Transverse colon (tissue), 4 donors: ENCODE measurements around the gene ACAD8. TPM values are rescaled to one million over a fixed set of nuclear protein-coding genes. Genes with fewer than 3 reads are reported as not detected.
A peak's percentile ranks its signal among the peaks of the same experiment; 100 is the strongest.
"Not testable (repeated sequence)": the region's sequence is repeated elsewhere in the genome, so short reads cannot be mapped to it uniquely, and the experiment has no call there.

ENCODE experiments used
- DNase-seq: peaks from one replicate; pipeline ENCODE4 v3.0.0-alpha.2; 2019
- H3K27ac ChIP-seq, 4 donors: fragments of 200-600 bp; sonication (generic); 2 replicates each; pipeline ENCODE4 v1.5.1; 2016 to 2018; ENCODE audit warnings: inconsistent platforms in 4 of 4
- H3K27me3 ChIP-seq: fragments of 200-600 bp; sonication (generic); 2 replicates; pipeline ENCODE4 v1.5.1; 2017; ENCODE audit warnings: inconsistent platforms
- H3K36me3 ChIP-seq, 4 donors: fragments of 200-600 bp; sonication (generic); 2 replicates each; pipeline ENCODE4 v1.5.1; 2017 to 2019; ENCODE audit warnings: inconsistent platforms in 4 of 4
- H3K4me1 ChIP-seq, 4 donors: fragments of 200-600 bp; sonication (generic); 2 replicates each; pipeline ENCODE4 v1.5.1; 2017 to 2020; ENCODE audit warnings: inconsistent platforms in 4 of 4
- H3K4me3 ChIP-seq, 4 donors: fragments of 200-600 bp; sonication (generic); 1 replicate in 1 of 4; 2 replicates in 3 of 4; pipeline versions ENCODE4 v1.5.1 to v1.6.1; 2017 to 2019; ENCODE audit warnings: inconsistent platforms in 4 of 4
- H3K9me3 ChIP-seq, 2 donors: fragments of 200-600 bp; sonication (generic); 2 replicates each; pipeline ENCODE4 v1.5.1; 2017 to 2019; ENCODE audit warnings: inconsistent platforms in 2 of 2
- CTCF ChIP-seq, 5 experiments: fragments of 200-600 bp in 3 of 5; fragments of 450-650 bp in 2 of 5; sonication (generic) in 3 of 5; IDR thresholded peaks; 1 replicate in 2 of 5; 2 replicates in 3 of 5; pipeline ENCODE4 v1.5.1; 2016 to 2017; ENCODE audit warnings: antibody characterized with exemption in 5 of 5, inconsistent platforms in 3 of 5, mild to moderate bottlenecking in 2 of 5, moderate library complexity in 1 of 5
- EP300 ChIP-seq: sonication (generic); formaldehyde crosslinking; IDR thresholded peaks from one replicate; pipeline ENCODE4 v1.6.1; 2017; ENCODE audit warnings: antibody characterized with exemption, low read depth
- POLR2A ChIP-seq: fragments of 450-650 bp; IDR thresholded peaks from one replicate; pipeline ENCODE4 v1.6.1; 2016; ENCODE audit warnings: antibody characterized with exemption, mild to moderate bottlenecking, moderate library complexity
- POLR2AphosphoS5 ChIP-seq, 3 donors: sonication (generic); formaldehyde crosslinking; IDR thresholded peaks; one replicate each; pipeline ENCODE4 v1.6.1; 2016; ENCODE audit warnings: antibody characterized with exemption in 3 of 3
- WGBS, 2 donors: methylation state at CpG; one replicate each; pipeline ENCODE4 v1.1.5; 2018; ENCODE audit warnings: low coverage in 1 of 2; 5-methylcytosine and 5-hydroxymethylcytosine counted together
- in situ Hi-C, 4 donors: fragments of 200-750 bp; cut with MboI; loops; one replicate each; pipeline versions ENCODE4 v1.15.0 to v1.15.1; 2017; ENCODE audit warnings: low sequenced_read_pairs in 3 of 4, low pct_ligation_motif_present in 1 of 4, low pct_unique_long_range_greater_than_20kb in 1 of 4
- intact Hi-C: fragments of 100-400 bp; cut with DNase I; formaldehyde crosslinking; loops from one replicate; pipeline ENCODE4 v1.15.1; 2023; ENCODE audit warnings: low total_unique reads
- total RNA-seq, 4 donors: library from RNA; depleted of rRNA; stranded (reverse); fragments of >200 nt; gene quantifications; one replicate each; pipeline ENCODE4 v1.1.0, GENCODE V29; 2016

The ACAD8 gene
- total RNA-seq, 4 donors from 2014 or later = 34.8 to 59.1 (median 45.7) TPM

GRCh38 chr11:134277183-134278001 is 24.0 kb downstream of the ACAD8 start:
- in situ Hi-C loops = no loop called here

GRCh38 chr11:134278356-134278755 is 25.0 kb downstream of the ACAD8 start:
- in situ Hi-C loops = no loop called here
- WGBS, 2 donors = 96 to 100% methylated on average over 1 to 4 of the region's 4 CpGs
- H3K4me1 ChIP-seq = peaks cover 5 to 19% (median 15%) of the 10 kb centered on the region in 4 donors
- no peaks in the 10 kb centered on the region for H3K9me3 ChIP-seq
- no peak overlapping the region for H3K4me3 ChIP-seq
- intact Hi-C loops = no loop called here
- no peak for DNase-seq
- peaks cover 84% of the 10 kb centered on the region for H3K27me3 ChIP-seq
- TF ChIP-seq EP300 (no peak), CTCF (IDR thresholded peaks at IDR 0.05) (no peak), POLR2A (no peak), POLR2AphosphoS5 (IDR thresholded peaks at IDR 0.05) (no peak)
- no peak overlapping the region for H3K27ac ChIP-seq
- no peaks in the 10 kb centered on the region for H3K36me3 ChIP-seq

More at GRCh38 chr11:134277183-134278001, 24.0 kb downstream of the ACAD8 start:
- DNase-seq = no peak
- no peaks in the 10 kb centered on the region for H3K9me3 ChIP-seq
- H3K27ac ChIP-seq = no peak overlapping the region
- TF ChIP-seq EP300 (no peak), POLR2AphosphoS5 (IDR thresholded peaks at IDR 0.05) (no peak), CTCF (IDR thresholded peaks at IDR 0.05) (no peak), POLR2A (no peak)
- WGBS, 2 donors = 27 to 35% methylated on average over 3 to 36 of the region's 36 CpGs
- peaks cover 5 to 19% (median 15%) of the 10 kb centered on the region in 4 donors for H3K4me1 ChIP-seq
- no peaks in the 10 kb centered on the region for H3K36me3 ChIP-seq
- intact Hi-C loops = no loop called here
- peaks cover 89% of the 10 kb centered on the region for H3K27me3 ChIP-seq
- peak overlapping the region in 1 of 4 donors; percentile 45 for H3K4me3 ChIP-seq

- H3K36me3 ChIP-seq, intact Hi-C loops, H3K9me3 ChIP-seq, H3K4me3 ChIP-seq, DNase-seq, H3K27ac ChIP-seq, H3K4me1 ChIP-seq, in situ Hi-C loops: not testable (repeated sequence)
- peaks cover 52% of the 10 kb centered on the region for H3K27me3 ChIP-seq
- no CpG with 5 or more reads among the region's 17 CpGs for WGBS, 2 donors
Measured at GRCh38 chr11:134281635-134282034, 28.3 kb downstream of the ACAD8 start.

- no peak overlapping the region for H3K27ac ChIP-seq
- no peak for TF ChIP-seq POLR2A
- TF ChIP-seq POLR2AphosphoS5 (IDR thresholded peaks at IDR 0.05) = no peak
- TF ChIP-seq EP300 = no peak
- TF ChIP-seq CTCF (IDR thresholded peaks at IDR 0.05) = no peak
- no peaks in the 10 kb centered on the region for H3K4me1 ChIP-seq
- WGBS, 2 donors = 80 to 90% methylated on average over 2 to 22 of the region's 22 CpGs
- no peaks in the 10 kb centered on the region for H3K9me3 ChIP-seq
- peaks cover 44% of the 10 kb centered on the region for H3K27me3 ChIP-seq
- no peak for DNase-seq
- H3K36me3 ChIP-seq = no peaks in the 10 kb centered on the region
- H3K4me3 ChIP-seq = no peak overlapping the region
- in situ Hi-C loops (no loop called here), intact Hi-C loops (no loop called here)
Measured at GRCh38 chr11:134282121-134283045, 29.0 kb downstream of the ACAD8 start.
